ENCODE results near the gene ZNF200. TPM values are rescaled to one million over a fixed set of nuclear protein-coding genes. Genes with fewer than 3 reads are reported as not detected.

Gene ZNF200
- total RNA-seq, 6 experiments from 2014 or later = 1.9 to 4.8 (median 3.5) TPM

- H3K4me3 ChIP-seq = no peak overlapping the region
- intact Hi-C loops (cut with DNase I) = no loop called here
- TF ChIP-seq POLR2A (IDR thresholded peaks at IDR 0.05) (no peak), CTCF (IDR thresholded peaks at IDR 0.05) (no peak)
- H3K9me3 ChIP-seq = no peaks in the 10 kb centered on the region
- peaks cover 20 to 35% of the 10 kb centered on the region in 2 donors for H3K27me3 ChIP-seq
- DNase-seq = peak in 1 of 3 donors; percentile 57
- ATAC-seq = peak in 3 of 4 donors; percentile 29 to 45 (median 41)
- H3K36me3 ChIP-seq = no peaks in the 10 kb centered on the region
- WGBS (ENCODE audit: insufficient coverage, low coverage, low lambda C conversion rate, missing lambda C conversion rate) = 1% methylated on average over 16 of the region's 61 CpGs
- H3K27ac ChIP-seq = no peak overlapping the region
- H3K4me1 ChIP-seq = peaks cover 0 to 5% (median 0%) of the 10 kb centered on the region in 4 donors
Observed at GRCh38 chr16:3188925-3189825, 45.8 kb downstream of the ZNF200 start.

GRCh38 chr16:3188675-3188924 lies 46.4 kb downstream of the ZNF200 start:
- DNase-seq (no peak), ATAC-seq (no peak)
- H3K27ac ChIP-seq = no peak overlapping the region
- TF ChIP-seq POLR2A (IDR thresholded peaks at IDR 0.05) (no peak), CTCF (IDR thresholded peaks at IDR 0.05) (no peak)
- H3K4me3 ChIP-seq = no peak overlapping the region
- WGBS (ENCODE audit: insufficient coverage, low coverage, low lambda C conversion rate, missing lambda C conversion rate) = 0% methylated on average over 2 of the region's 13 CpGs
- no peaks in the 10 kb centered on the region for H3K36me3 ChIP-seq
- H3K9me3 ChIP-seq = no peaks in the 10 kb centered on the region
- H3K27me3 ChIP-seq = peaks cover 20 to 36% of the 10 kb centered on the region in 2 donors
- intact Hi-C loops (cut with DNase I) = no loop called here
- peaks cover 0 to 5% (median 0%) of the 10 kb centered on the region in 4 donors for H3K4me1 ChIP-seq

GRCh38 chr16:3187798-3188674 lies 46.9 kb downstream of the ZNF200 start, which contains the start of gene OR1F1:
Gene OR1F1 (plus strand): TSS chr16:3188204.
- H3K27ac ChIP-seq = no peak within 1 kb of the TSS
- no peak within 1 kb of the TSS for H3K4me3 ChIP-seq
- ATAC-seq = peak in 1 of 4 donors; percentile 19
- intact Hi-C loops (cut with DNase I) = no loop called here
- peaks cover 15 to 36% of the 10 kb centered on the region in 2 donors for H3K27me3 ChIP-seq
- 6% methylated on average over 42 of the region's 51 CpGs for WGBS (ENCODE audit: insufficient coverage, low coverage, low lambda C conversion rate, missing lambda C conversion rate)
- H3K36me3 ChIP-seq = no peaks in the 10 kb centered on the region
- DNase-seq = peak in 1 of 3 donors; percentile 35
- H3K9me3 ChIP-seq = no peaks in the 10 kb centered on the region
- no peak for TF ChIP-seq CTCF (IDR thresholded peaks at IDR 0.05)
- no peak for TF ChIP-seq POLR2A (IDR thresholded peaks at IDR 0.05)
- peaks cover 0 to 6% (median under 1%) of the 10 kb centered on the region in 4 donors for H3K4me1 ChIP-seq

GRCh38 chr16:3186946-3187690 lies 47.8 kb downstream of the ZNF200 start:
- H3K9me3 ChIP-seq = no peaks in the 10 kb centered on the region
- H3K4me3 ChIP-seq = no peak overlapping the region
- no peak overlapping the region for H3K27ac ChIP-seq
- 50% methylated on average over 5 of the region's 23 CpGs for WGBS (ENCODE audit: insufficient coverage, low coverage, low lambda C conversion rate, missing lambda C conversion rate)
- intact Hi-C loops (cut with DNase I) = no loop called here
- no peaks in the 10 kb centered on the region for H3K36me3 ChIP-seq
- no peak for ATAC-seq
- H3K27me3 ChIP-seq = peaks cover 14 to 36% of the 10 kb centered on the region in 2 donors
- H3K4me1 ChIP-seq = peaks cover 0 to 11% (median under 1%) of the 10 kb centered on the region in 4 donors
- TF ChIP-seq POLR2A (IDR thresholded peaks at IDR 0.05) = no peak
- TF ChIP-seq CTCF (IDR thresholded peaks at IDR 0.05) = no peak
- DNase-seq = no peak

Measured in right lobe of liver (tissue), 6 donors.